ENCODE measurements around the gene ZNF234. TPM values are rescaled to one million over a fixed set of nuclear protein-coding genes. Genes with fewer than 3 reads are reported as not detected.
"Not testable (repeated sequence)": the region's sequence is repeated elsewhere in the genome, so short reads cannot be mapped to it uniquely, and the experiment has no call there.

ZNF234 gene
- total RNA-seq, 1 experiment from 2014 or later: 7.1 TPM

- no peaks in the 10 kb centered on the region for H3K9me3 ChIP-seq (replicated peaks)
- H3K36me3 ChIP-seq: peaks cover 87% of the 10 kb centered on the region
- no peak overlapping the region for H3K4me3 ChIP-seq
- no peak for DNase-seq (ENCODE audit: low read depth in 1 of 2, low spot score in 2 of 2)
- no peaks in the 10 kb centered on the region for H3K4me1 ChIP-seq (replicated peaks)
- no peak overlapping the region for H3K27ac ChIP-seq
- no peaks in the 10 kb centered on the region for H3K27me3 ChIP-seq (replicated peaks)
Measured at GRCh38 chr19:44149776-44150175, 8.4 kb downstream of the ZNF234 start.

DNA sequence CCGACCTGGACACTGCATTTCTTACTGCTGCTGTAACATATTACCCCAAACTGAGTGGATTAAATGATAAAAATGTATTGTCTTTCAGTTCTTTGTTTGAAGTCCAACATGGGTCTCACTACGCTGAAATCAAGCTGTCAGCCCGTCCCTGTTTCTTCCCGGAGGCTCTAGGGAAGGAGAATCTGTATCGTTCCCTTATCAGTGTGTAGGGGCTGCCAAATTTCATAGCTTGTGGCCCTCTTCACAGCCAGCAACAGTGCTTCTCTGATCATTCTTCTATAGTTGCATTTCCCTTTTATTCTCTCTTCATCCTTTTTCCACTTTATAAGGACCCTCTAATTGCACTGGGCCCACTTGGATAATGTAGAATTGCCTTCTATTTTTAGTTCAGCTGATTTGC, 10.1 kb downstream of the ZNF234 start:
- DNase-seq (ENCODE audit: low read depth in 1 of 2, low spot score in 2 of 2): no peak
- H3K36me3 ChIP-seq: peaks cover 87% of the 10 kb centered on the region

GRCh38 chr19:44156475-44156874, 15.1 kb downstream of the ZNF234 start:
- H3K27ac ChIP-seq: no peak overlapping the region
- no peak overlapping the region for H3K4me3 ChIP-seq
- H3K4me1 ChIP-seq (replicated peaks): no peaks in the 10 kb centered on the region
- H3K27me3 ChIP-seq (replicated peaks): no peaks in the 10 kb centered on the region; the same call in 1 of the 2 replicates
- no peak for DNase-seq (ENCODE audit: low read depth in 1 of 2, low spot score in 2 of 2)
- H3K9me3 ChIP-seq (replicated peaks): peaks cover 24% of the 10 kb centered on the region
- H3K36me3 ChIP-seq: peaks cover 59% of the 10 kb centered on the region

More for the DNA sequence above, 10.1 kb downstream of the ZNF234 start:
- H3K27ac ChIP-seq: no peak overlapping the region
- H3K9me3 ChIP-seq (replicated peaks): peaks cover 13% of the 10 kb centered on the region
- H3K4me3 ChIP-seq: no peak overlapping the region
- no peaks in the 10 kb centered on the region for H3K27me3 ChIP-seq (replicated peaks)
- no peaks in the 10 kb centered on the region for H3K4me1 ChIP-seq (replicated peaks)

DNA sequence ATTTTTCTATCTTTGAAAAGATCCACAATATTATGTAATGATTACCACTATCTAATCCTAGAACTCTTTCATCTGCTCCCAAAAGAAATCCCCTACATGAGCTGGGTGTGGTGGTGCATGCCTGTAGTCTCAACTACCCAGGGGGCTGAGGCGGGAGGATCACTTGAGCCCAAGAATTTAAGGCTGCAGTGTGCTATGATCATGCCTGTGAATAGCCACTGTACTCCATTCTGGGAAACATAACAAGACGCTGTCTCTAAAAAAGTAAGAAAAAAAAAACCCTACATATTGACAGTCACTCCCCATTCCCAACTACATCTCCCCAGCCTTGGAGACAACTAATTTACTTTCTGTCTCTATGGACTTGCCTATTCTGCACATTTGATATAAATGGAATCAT, 22.4 kb downstream of the ZNF234 start:
- H3K4me1 ChIP-seq (replicated peaks): peaks cover 4% of the 10 kb centered on the region; the same call in 1 of the 2 replicates
- peaks cover 8% of the 10 kb centered on the region for H3K9me3 ChIP-seq (replicated peaks)
- H3K4me3 ChIP-seq: no peak overlapping the region
- no peaks in the 10 kb centered on the region for H3K27me3 ChIP-seq (replicated peaks)
- DNase-seq (ENCODE audit: low read depth in 1 of 2, low spot score in 2 of 2): no peak
- no peak overlapping the region for H3K27ac ChIP-seq
- H3K36me3 ChIP-seq: peaks cover 19% of the 10 kb centered on the region

GRCh38 chr19:44164327-44164672, 22.9 kb downstream of the ZNF234 start:
- Histone ChIP-seq H3K27me3 (replicated peaks) (no peaks in the 10 kb centered on the region), H3K27ac (no peak overlapping the region)

DNA sequence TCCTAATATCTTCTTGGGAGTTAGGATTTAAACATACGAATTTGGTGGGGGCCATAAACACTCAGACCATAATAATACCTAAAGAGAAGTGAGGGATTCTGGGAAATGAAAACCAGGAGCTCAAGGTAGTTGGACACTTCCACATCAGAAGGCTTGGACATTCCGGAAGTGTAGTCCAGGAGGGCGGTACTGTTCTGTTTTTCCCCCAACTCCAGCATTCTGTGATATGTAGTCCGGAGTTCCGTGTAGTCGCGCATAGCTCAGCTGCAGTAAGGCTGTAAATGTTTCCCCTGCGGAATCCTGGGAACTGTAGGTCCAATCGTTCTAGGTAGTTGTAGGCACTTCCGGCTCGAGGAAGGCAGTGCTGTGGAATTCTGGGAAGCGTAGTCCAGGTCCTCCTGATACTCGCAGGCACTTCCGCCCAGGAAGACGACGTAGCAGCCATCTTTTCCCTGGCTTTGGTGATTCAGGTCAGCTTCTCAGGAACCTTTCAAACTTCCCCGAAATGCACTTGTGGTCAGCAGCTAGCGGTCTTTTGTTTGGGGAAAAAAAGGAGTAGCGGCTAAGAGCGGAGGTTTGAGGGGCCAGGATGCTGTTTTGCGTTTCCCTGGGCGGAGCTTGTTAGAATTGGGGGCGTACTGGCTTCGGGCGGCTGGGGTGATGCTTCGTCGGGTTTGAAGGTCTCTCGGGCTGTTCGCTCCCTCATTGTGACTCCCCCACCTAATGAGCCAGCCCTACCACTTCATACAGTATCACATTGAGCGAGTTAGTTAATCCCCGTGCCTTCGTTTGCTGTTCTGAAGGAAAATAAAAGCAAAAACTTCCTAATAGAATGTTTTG, 23.5 kb downstream of the ZNF234 start, which contains the start of gene ZNF226:
Gene ZNF226 (plus strand): TSS at position 428 of the 840 bp plus-strand sequence. CDS start 4,981 bp downstream, outside the sequence.
- peaks cover 3% of the 10 kb centered on the region for H3K9me3 ChIP-seq (replicated peaks)
- peak within 1 kb of the TSS; percentile 59 for H3K4me3 ChIP-seq
- peak within 1 kb of the TSS; percentile 62 for H3K27ac ChIP-seq
- peaks cover 29% of the 10 kb centered on the region for H3K36me3 ChIP-seq
- peak; percentile 90 to 95 for DNase-seq (ENCODE audit: low read depth in 1 of 2, low spot score in 2 of 2)
- no peaks in the 10 kb centered on the region for H3K27me3 ChIP-seq (replicated peaks)
- H3K4me1 ChIP-seq (replicated peaks): peaks cover 4% of the 10 kb centered on the region; the same call in 1 of the 2 replicates

More at GRCh38 chr19:44164327-44164672, 22.9 kb downstream of the ZNF234 start:
- Histone ChIP-seq H3K36me3 (peaks cover 23% of the 10 kb centered on the region), H3K4me1 (replicated peaks) (peaks cover 4% of the 10 kb centered on the region; the same call in 1 of the 2 replicates), H3K4me3 (peak overlapping the region; percentile 59), H3K9me3 (replicated peaks) (peaks cover 5% of the 10 kb centered on the region)
- DNase-seq (ENCODE audit: low read depth in 1 of 2, low spot score in 2 of 2): no peak

DNA sequence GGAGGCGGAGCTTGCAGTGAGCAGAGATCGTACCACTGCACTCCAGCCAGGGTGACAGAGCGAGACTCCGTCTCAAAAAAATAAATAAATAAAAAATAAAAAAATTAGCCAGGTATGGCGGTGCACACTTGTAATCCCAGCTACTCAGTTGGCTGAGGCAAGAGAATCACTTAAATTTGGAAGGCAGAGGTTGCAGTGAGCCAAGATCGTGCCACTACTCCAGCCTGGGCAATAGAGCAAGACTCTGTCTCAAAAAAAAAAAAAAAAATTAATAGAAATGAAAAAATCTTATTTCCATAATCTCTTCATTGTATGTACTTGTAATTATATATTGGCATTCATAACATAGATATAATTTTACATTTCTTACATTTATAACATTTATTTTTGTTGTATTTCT, 29.3 kb downstream of the ZNF234 start:
- not testable (repeated sequence) for H3K27ac ChIP-seq; H3K9me3 ChIP-seq (replicated peaks); H3K4me3 ChIP-seq; DNase-seq (ENCODE audit: low read depth in 1 of 2, low spot score in 2 of 2); H3K27me3 ChIP-seq (replicated peaks); H3K4me1 ChIP-seq (replicated peaks)
- H3K36me3 ChIP-seq: peaks cover 84% of the 10 kb centered on the region

- Histone ChIP-seq H3K9me3 (replicated peaks) (peaks cover 15% of the 10 kb centered on the region), H3K4me1 (replicated peaks) (no peaks in the 10 kb centered on the region), H3K27me3 (replicated peaks) (no peaks in the 10 kb centered on the region), H3K27ac (no peak overlapping the region), H3K36me3 (peaks cover 61% of the 10 kb centered on the region), H3K4me3 (no peak overlapping the region)
- no peak for DNase-seq (ENCODE audit: low read depth in 1 of 2, low spot score in 2 of 2)
Measured at GRCh38 chr19:44176590-44176989, 35.2 kb downstream of the ZNF234 start.

DNA sequence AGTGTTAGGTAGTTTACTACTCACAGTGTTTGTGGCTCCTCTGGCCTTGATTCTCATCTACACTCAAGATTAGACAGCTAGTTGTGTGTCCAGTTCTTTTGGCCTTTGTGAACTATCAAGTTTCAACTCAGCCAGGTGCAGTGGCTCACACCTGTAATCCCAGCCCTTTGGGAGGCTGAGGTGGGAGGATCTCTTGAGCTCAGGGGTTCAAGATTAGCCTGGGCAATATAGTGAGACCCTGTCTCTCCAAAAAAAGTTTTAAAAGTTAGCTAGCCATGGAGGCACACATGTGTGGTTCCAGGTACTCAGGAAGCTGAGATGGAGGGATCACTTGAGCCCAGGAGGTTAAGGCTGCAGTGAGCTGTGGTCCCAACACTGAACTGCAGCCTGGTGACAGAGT, 39.6 kb downstream of the ZNF234 start:
- H3K9me3 ChIP-seq (replicated peaks): peaks cover 17% of the 10 kb centered on the region
- no peak for DNase-seq (ENCODE audit: low read depth in 1 of 2, low spot score in 2 of 2)
- H3K36me3 ChIP-seq: peaks cover 19% of the 10 kb centered on the region
- no peak overlapping the region for H3K4me3 ChIP-seq
- H3K4me1 ChIP-seq (replicated peaks): no peaks in the 10 kb centered on the region
- H3K27ac ChIP-seq: no peak overlapping the region
- no peaks in the 10 kb centered on the region for H3K27me3 ChIP-seq (replicated peaks)

DNA sequence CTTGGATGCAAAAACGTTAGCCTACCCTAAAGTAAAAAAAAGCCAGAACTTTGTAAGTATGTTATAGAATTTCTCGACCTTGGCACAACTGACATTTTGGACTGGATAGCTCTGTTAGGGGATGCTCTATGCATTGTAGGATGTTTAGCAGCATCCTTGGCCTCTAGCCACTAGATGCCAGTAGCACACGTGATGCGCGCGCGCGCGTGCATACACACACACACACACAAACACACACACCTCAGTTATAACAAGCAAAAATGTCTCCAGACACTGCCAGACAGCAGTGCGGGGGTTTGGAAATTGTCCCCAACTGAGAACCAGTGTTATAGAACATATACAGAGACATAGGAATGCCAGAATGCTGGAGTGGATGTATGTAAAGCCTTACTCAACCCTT, 40.8 kb downstream of the ZNF234 start:
- Histone ChIP-seq H3K4me3 (no peak overlapping the region), H3K27me3 (replicated peaks) (no peaks in the 10 kb centered on the region), H3K36me3 (peaks cover 7% of the 10 kb centered on the region), H3K9me3 (replicated peaks) (peaks cover 12% of the 10 kb centered on the region), H3K27ac (no peak overlapping the region), H3K4me1 (replicated peaks) (no peaks in the 10 kb centered on the region)
- no peak for DNase-seq (ENCODE audit: low read depth in 1 of 2, low spot score in 2 of 2)

GRCh38 chr19:44190020-44190419, 48.7 kb downstream of the ZNF234 start:
- H3K9me3 ChIP-seq (replicated peaks): no peaks in the 10 kb centered on the region; the same call in 1 of the 2 replicates
- DNase-seq (ENCODE audit: low read depth in 1 of 2, low spot score in 2 of 2): no peak
- H3K36me3 ChIP-seq: no peaks in the 10 kb centered on the region
- H3K27me3 ChIP-seq (replicated peaks): no peaks in the 10 kb centered on the region
- H3K4me3 ChIP-seq: no peak overlapping the region
- H3K4me1 ChIP-seq (replicated peaks): no peaks in the 10 kb centered on the region
- no peak overlapping the region for H3K27ac ChIP-seq

GRCh38 chr19:44192127-44192526, 50.8 kb downstream of the ZNF234 start:
- no peaks in the 10 kb centered on the region; the same call in 1 of the 2 replicates for H3K9me3 ChIP-seq (replicated peaks)
- DNase-seq (ENCODE audit: low read depth in 1 of 2, low spot score in 2 of 2): no peak
- H3K36me3 ChIP-seq: no peaks in the 10 kb centered on the region
- no peak overlapping the region for H3K27ac ChIP-seq
- H3K4me3 ChIP-seq: no peak overlapping the region
- H3K4me1 ChIP-seq (replicated peaks): no peaks in the 10 kb centered on the region
- no peaks in the 10 kb centered on the region for H3K27me3 ChIP-seq (replicated peaks)

GRCh38 chr19:44196772-44197171, 55.4 kb downstream of the ZNF234 start:
- Histone ChIP-seq H3K9me3 (replicated peaks) (no peaks in the 10 kb centered on the region), H3K4me1 (replicated peaks) (no peaks in the 10 kb centered on the region), H3K27ac (no peak overlapping the region), H3K27me3 (replicated peaks) (no peaks in the 10 kb centered on the region), H3K4me3 (no peak overlapping the region), H3K36me3 (no peaks in the 10 kb centered on the region)
- DNase-seq (ENCODE audit: low read depth in 1 of 2, low spot score in 2 of 2): no peak

DNA sequence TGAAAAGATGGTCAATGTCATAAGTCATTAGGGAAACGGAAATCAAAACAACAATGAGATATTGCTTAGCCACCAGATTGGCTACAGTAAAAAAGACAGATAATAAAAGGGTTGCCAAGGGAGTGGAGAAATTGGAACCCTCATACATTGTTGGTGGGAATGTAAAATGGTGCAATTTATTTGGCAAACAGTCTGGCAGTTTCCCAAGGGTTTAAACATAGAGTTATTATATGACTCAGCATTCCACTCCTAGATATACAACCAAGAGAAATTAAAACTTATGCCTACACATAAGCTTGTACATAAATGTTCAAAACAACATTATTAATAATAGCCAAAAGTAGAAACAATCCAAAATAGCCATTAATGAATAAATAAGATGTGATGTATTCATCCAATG, 61.1 kb downstream of the ZNF234 start:
- Histone ChIP-seq H3K9me3 (replicated peaks) (peaks cover 4% of the 10 kb centered on the region), H3K36me3 (no peaks in the 10 kb centered on the region), H3K27me3 (replicated peaks) (no peaks in the 10 kb centered on the region), H3K4me1 (replicated peaks) (no peaks in the 10 kb centered on the region), H3K4me3 (no peak overlapping the region), H3K27ac (no peak overlapping the region)
- DNase-seq (ENCODE audit: low read depth in 1 of 2, low spot score in 2 of 2): no peak

Data from SJSA1 (cell line).